ENCODE data around the gene TECRL.

DNA sequence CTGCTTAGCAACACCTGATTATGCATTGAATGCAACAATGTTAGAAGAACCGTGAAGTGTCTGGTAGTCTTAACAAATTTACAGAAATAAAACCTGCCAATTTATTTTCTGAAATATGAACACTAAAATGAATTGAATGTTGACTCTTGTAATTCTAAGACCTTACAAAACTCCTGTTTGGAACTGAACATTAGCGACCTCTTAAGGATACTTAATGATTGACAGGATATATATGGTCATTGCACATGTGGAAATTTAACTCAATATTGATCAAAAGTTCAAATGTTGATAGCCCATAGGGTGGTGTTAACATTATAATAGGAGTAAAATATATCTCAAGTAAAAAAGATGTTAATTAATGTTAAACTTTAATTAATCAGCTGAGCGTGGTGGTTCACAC is 79.1 kb downstream of the TECRL start:
- TF ChIP-seq, protein P1, sequence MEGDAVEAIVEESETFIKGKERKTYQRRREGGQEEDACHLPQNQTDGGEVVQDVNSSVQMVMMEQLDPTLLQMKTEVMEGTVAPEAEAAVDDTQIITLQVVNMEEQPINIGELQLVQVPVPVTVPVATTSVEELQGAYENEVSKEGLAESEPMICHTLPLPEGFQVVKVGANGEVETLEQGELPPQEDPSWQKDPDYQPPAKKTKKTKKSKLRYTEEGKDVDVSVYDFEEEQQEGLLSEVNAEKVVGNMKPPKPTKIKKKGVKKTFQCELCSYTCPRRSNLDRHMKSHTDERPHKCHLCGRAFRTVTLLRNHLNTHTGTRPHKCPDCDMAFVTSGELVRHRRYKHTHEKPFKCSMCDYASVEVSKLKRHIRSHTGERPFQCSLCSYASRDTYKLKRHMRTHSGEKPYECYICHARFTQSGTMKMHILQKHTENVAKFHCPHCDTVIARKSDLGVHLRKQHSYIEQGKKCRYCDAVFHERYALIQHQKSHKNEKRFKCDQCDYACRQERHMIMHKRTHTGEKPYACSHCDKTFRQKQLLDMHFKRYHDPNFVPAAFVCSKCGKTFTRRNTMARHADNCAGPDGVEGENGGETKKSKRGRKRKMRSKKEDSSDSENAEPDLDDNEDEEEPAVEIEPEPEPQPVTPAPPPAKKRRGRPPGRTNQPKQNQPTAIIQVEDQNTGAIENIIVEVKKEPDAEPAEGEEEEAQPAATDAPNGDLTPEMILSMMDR (IDR thresholded peaks at IDR 0.05) = no peak
- no peak for TF ChIP-seq EP300 (IDR thresholded peaks at IDR 0.05)

All from ovary (tissue), 3 donors.